Inflammatory macrophage (primary cell): Measurements from ENCODE around the gene DROSHA.
"Not testable (repeated sequence)": the region's sequence is repeated elsewhere in the genome, so short reads cannot be mapped to it uniquely, and the experiment has no call there.

ENCODE experiments used
- DNase-seq, 2 donors: peaks; one replicate each; pipeline ENCODE4 v3.0.0-alpha.2; 2020 to 2022

DROSHA gene

GRCh38 chr5:31377274-31377946 is 154.5 kb downstream of the DROSHA start:
- DNase-seq: no peak

GRCh38 chr5:31375999-31376720 is 155.7 kb downstream of the DROSHA start:
- DNase-seq: no peak

- no peak for DNase-seq
Observed at GRCh38 chr5:31372124-31372523, 159.8 kb downstream of the DROSHA start.

- no peak for DNase-seq
Observed at GRCh38 chr5:31366941-31367340, 165.0 kb downstream of the DROSHA start.

GRCh38 chr5:31365776-31366175 is 166.1 kb downstream of the DROSHA start:
- no peak for DNase-seq

- no peak for DNase-seq
Observed at GRCh38 chr5:31364881-31365636, 166.8 kb downstream of the DROSHA start.

- DNase-seq: no peak
Observed at GRCh38 chr5:31362931-31363568, 168.8 kb downstream of the DROSHA start.

GRCh38 chr5:31362529-31362900 is 169.4 kb downstream of the DROSHA start:
- no peak for DNase-seq

GRCh38 chr5:31361704-31362528 is 170.0 kb downstream of the DROSHA start:
- DNase-seq: not testable (repeated sequence)

GRCh38 chr5:31361234-31361633 is 170.7 kb downstream of the DROSHA start:
- no peak for DNase-seq

GRCh38 chr5:31359839-31360238 is 172.1 kb downstream of the DROSHA start:
- no peak for DNase-seq

GRCh38 chr5:31357038-31357437 is 174.9 kb downstream of the DROSHA start:
- DNase-seq: no peak

GRCh38 chr5:31355337-31355736 is 176.6 kb downstream of the DROSHA start:
- DNase-seq: peak; percentile 9 to 11
